HEK293 (cell line): ENCODE results near the gene TFE3.

Experiments
- CTCF ChIA-PET: fragments of 350-600 bp; formaldehyde crosslinking; extraction: SDS; loops from one replicate; lab custom pipeline; 2021; ENCODE audit warnings: antibody characterized with exemption; lab: Yijun Ruan, JAX
- POLR2A ChIA-PET: fragments of 300-600 bp; formaldehyde crosslinking; extraction: SDS; loops from one replicate; lab custom pipeline; 2020; ENCODE audit warnings: antibody characterized with exemption, inconsistent platforms; lab: Yijun Ruan, JAX
- H3K27ac ChIP-seq: fragments of 200-500 bp; sonication (Bioruptor generic); 2 replicates; pipeline ENCODE4 v1.5.1; 2014; ENCODE audit warnings: low read depth, low read length, control low read depth, inconsistent platforms; ENCODE audit errors: extremely low read depth
- H3K36me3 ChIP-seq, 2 experiments: fragments of 200-500 bp in 1 of 2; sonication (Bioruptor generic) in 1 of 2; 1 replicate in 1 of 2; 2 replicates in 1 of 2; pipeline ENCODE4 v1.5.1; 2014 to 2017; ENCODE audit warnings: inconsistent platforms in 2 of 2, low read length in 2 of 2; ENCODE audit not compliant: control insufficient read depth in 2 of 2, insufficient read depth in 1 of 2
- H3K4me1 ChIP-seq: fragments of 200-500 bp; sonication (Bioruptor generic); 2 replicates; pipeline ENCODE4 v1.5.1; 2014; ENCODE audit warnings: mild to moderate bottlenecking, low read length, inconsistent platforms; ENCODE audit not compliant: control insufficient read depth, insufficient read depth
- H3K4me3 ChIP-seq: 2 replicates; pipeline ENCODE4 v1.5.1; 2011; ENCODE audit warnings: low read depth, mild to moderate bottlenecking, control low read depth, low read length, moderate library complexity
- H3K9me3 ChIP-seq: fragments of 200-500 bp; sonication (Bioruptor generic); 2 replicates; pipeline ENCODE4 v1.5.1; 2014; ENCODE audit warnings: low read depth, low read length, inconsistent platforms; ENCODE audit not compliant: control insufficient read depth, insufficient read depth
- BCL11B ChIP-seq: fragments of 450-650 bp; formaldehyde crosslinking; IDR thresholded peaks from 2 replicates; pipeline ENCODE4 v1.5.1; 2016; ENCODE audit warnings: low read depth, missing biosample characterization, missing genetic modification characterization
- KLF16 ChIP-seq: fragments of 450-650 bp; formaldehyde crosslinking; IDR thresholded peaks from 2 replicates; pipeline ENCODE4 v1.5.1; 2017; ENCODE audit warnings: missing biosample characterization, missing genetic modification characterization
- PRDM1 ChIP-seq: fragments of 450-650 bp; formaldehyde crosslinking; IDR thresholded peaks from 2 replicates; pipeline ENCODE4; 2016; ENCODE audit warnings: missing biosample characterization, missing genetic modification characterization
- SP2 ChIP-seq: fragments of 450-650 bp; formaldehyde crosslinking; IDR thresholded peaks from 2 replicates; pipeline ENCODE4 v1.5.1; 2016; ENCODE audit warnings: missing biosample characterization, missing genetic modification characterization
- SP7 ChIP-seq: fragments of 450-650 bp; formaldehyde crosslinking; IDR thresholded peaks from 2 replicates; pipeline ENCODE4 v1.5.1; 2016; ENCODE audit warnings: missing biosample characterization, missing genetic modification characterization
- YY1 ChIP-seq: fragments of 450-650 bp; formaldehyde crosslinking; IDR thresholded peaks from 2 replicates; pipeline ENCODE4 v1.5.1; 2018; ENCODE audit warnings: missing biosample characterization, missing genetic modification characterization
- ZNF19 ChIP-seq: fragments of 450-650 bp; formaldehyde crosslinking; IDR thresholded peaks from 2 replicates; pipeline ENCODE4; 2016; ENCODE audit warnings: missing biosample characterization, missing genetic modification characterization, low read depth
- ZNF211 ChIP-seq: fragments of 450-650 bp; formaldehyde crosslinking; IDR thresholded peaks from 2 replicates; pipeline ENCODE4 v1.5.1; 2016; ENCODE audit warnings: low read depth, missing biosample characterization, missing genetic modification characterization
- ZNF223 ChIP-seq: fragments of 450-650 bp; formaldehyde crosslinking; IDR thresholded peaks from 2 replicates; pipeline ENCODE4 v1.5.1; 2016; ENCODE audit warnings: missing biosample characterization, missing genetic modification characterization
- ZNF248 ChIP-seq: fragments of 450-650 bp; formaldehyde crosslinking; IDR thresholded peaks from 2 replicates; pipeline ENCODE4 v1.5.1; 2017; ENCODE audit warnings: missing biosample characterization, missing genetic modification characterization
- ZNF335 ChIP-seq: fragments of 450-650 bp; formaldehyde crosslinking; conservative IDR thresholded peaks from 2 replicates; pipeline ENCODE4 v1.5.1; 2016; ENCODE audit warnings: missing biosample characterization, missing genetic modification characterization
- ZNF366 ChIP-seq: fragments of 450-650 bp; formaldehyde crosslinking; conservative IDR thresholded peaks from 2 replicates; pipeline ENCODE4 v1.5.1; 2016; ENCODE audit warnings: missing biosample characterization, missing genetic modification characterization
- ZNF48 ChIP-seq: fragments of 450-650 bp; formaldehyde crosslinking; IDR thresholded peaks from 2 replicates; pipeline ENCODE4 v1.5.1; 2016; ENCODE audit warnings: missing biosample characterization, missing genetic modification characterization
- ZNF529 ChIP-seq: fragments of 450-650 bp; formaldehyde crosslinking; IDR thresholded peaks from 2 replicates; pipeline ENCODE4 v1.5.1; 2017; ENCODE audit warnings: missing genetic modification characterization, missing biosample characterization; ENCODE audit not compliant: insufficient replicate concordance
- ZNF610 ChIP-seq: fragments of 450-650 bp; formaldehyde crosslinking; IDR thresholded peaks from 2 replicates; pipeline ENCODE4 v1.5.1; 2016; ENCODE audit warnings: missing biosample characterization, missing genetic modification characterization, borderline replicate concordance
- ZNF629 ChIP-seq: fragments of 450-650 bp; formaldehyde crosslinking; IDR thresholded peaks from 2 replicates; pipeline ENCODE4 v1.5.1; 2017; ENCODE audit warnings: missing biosample characterization, missing genetic modification characterization
- ZNF747 ChIP-seq: fragments of 450-650 bp; formaldehyde crosslinking; IDR thresholded peaks from 2 replicates; pipeline ENCODE4 v1.5.1; 2016; ENCODE audit warnings: missing biosample characterization, missing genetic modification characterization
- TF ChIP-seq, protein P1 (sequence below): fragments of 450-650 bp; formaldehyde crosslinking; IDR thresholded peaks from 2 replicates; pipeline ENCODE4 v1.5.1; 2016; ENCODE audit warnings: missing biosample characterization, missing genetic modification characterization
- TF ChIP-seq, protein P2 (sequence below): fragments of 450-650 bp; formaldehyde crosslinking; IDR thresholded peaks from 2 replicates; pipeline ENCODE4 v1.5.1; 2017; ENCODE audit warnings: missing biosample characterization, mild to moderate bottlenecking, missing genetic modification characterization, moderate library complexity
- TF ChIP-seq, protein P3 (sequence below): fragments of 450-650 bp; formaldehyde crosslinking; IDR thresholded peaks from 2 replicates; pipeline ENCODE4 v1.5.1; 2016; ENCODE audit warnings: missing biosample characterization, missing genetic modification characterization

The TFE3 gene

DNA sequence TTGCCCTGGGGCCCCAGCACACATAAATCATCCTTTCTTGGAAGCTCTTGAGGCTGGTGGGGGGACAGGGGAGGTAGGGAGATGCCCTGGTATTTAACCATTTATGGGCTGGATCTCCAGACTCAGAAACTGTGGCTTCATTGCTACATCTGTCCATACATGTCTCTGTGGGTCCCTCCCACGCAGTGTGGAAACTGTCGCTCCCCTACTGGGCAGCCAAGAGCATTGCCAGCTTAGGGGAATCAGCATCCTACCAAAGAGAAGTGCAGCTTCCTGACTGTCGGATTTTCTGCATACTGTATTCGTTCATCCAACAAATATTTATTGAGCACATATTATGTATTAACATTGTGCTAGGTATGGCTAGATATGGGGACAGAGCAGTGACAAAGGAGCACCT, 44.8 kb downstream of the TFE3 start (continued):
- TF ChIP-seq ZNF211 (tag by site-specific recombination) (no peak), ZNF335 (no peak), ZNF223 (tag by site-specific recombination) (no peak)

DNA sequence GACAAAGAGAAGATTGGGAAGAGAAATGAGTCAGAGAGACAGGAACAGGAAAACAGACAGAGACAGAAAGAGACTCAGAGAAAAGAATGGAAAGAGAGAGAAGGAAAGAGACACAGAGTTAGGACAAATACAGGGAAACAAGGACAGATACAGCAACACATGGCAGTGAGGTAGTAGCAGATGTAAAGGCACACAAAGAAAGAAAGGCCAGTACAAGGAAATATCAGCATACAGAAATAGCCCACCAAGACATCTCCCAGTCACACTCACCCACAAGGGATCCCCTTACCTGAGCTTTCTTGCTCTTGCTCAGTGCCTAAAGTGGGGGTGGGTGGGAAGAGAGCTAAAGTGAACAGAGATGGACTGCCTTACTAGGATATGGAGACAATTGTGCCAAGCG, 45.3 kb downstream of the TFE3 start:
- ChIA-PET POLR2A (no interaction called here), CTCF (no interaction called here)
- peaks cover 11 to 61% of the 10 kb centered on the region in 2 experiments for H3K36me3 ChIP-seq
- no peak overlapping the region for H3K27ac ChIP-seq
- H3K4me3 ChIP-seq, result no peak overlapping the region
- TF ChIP-seq ZNF19 (no peak), ZNF529 (tag by site-specific recombination) (no peak), SP2 (tag by site-specific recombination) (no peak), SP7 (tag by site-specific recombination) (no peak), ZNF610 (no peak), BCL11B (tag by site-specific recombination) (no peak), ZNF48 (no peak), KLF16 (tag by site-specific recombination) (no peak), YY1 (no peak)
- TF ChIP-seq, protein P1, sequence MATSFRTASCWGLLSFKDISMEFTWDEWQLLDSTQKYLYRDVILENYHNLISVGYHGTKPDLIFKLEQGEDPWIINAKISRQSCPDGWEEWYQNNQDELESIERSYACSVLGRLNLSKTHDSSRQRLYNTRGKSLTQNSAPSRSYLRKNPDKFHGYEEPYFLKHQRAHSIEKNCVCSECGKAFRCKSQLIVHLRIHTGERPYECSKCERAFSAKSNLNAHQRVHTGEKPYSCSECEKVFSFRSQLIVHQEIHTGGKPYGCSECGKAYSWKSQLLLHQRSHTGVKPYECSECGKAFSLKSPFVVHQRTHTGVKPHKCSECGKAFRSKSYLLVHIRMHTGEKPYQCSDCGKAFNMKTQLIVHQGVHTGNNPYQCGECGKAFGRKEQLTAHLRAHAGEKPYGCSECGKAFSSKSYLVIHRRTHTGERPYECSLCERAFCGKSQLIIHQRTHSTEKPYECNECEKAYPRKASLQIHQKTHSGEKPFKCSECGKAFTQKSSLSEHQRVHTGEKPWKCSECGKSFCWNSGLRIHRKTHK (tag by site-specific recombination), result no peak
- TF ChIP-seq, protein P2, sequence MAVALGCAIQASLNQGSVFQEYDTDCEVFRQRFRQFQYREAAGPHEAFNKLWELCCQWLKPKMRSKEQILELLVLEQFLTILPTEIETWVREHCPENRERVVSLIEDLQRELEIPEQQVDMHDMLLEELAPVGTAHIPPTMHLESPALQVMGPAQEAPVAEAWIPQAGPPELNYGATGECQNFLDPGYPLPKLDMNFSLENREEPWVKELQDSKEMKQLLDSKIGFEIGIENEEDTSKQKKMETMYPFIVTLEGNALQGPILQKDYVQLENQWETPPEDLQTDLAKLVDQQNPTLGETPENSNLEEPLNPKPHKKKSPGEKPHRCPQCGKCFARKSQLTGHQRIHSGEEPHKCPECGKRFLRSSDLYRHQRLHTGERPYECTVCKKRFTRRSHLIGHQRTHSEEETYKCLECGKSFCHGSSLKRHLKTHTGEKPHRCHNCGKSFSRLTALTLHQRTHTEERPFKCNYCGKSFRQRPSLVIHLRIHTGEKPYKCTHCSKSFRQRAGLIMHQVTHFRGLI (tag by site-specific recombination), result no peak
- TF ChIP-seq, protein P3, sequence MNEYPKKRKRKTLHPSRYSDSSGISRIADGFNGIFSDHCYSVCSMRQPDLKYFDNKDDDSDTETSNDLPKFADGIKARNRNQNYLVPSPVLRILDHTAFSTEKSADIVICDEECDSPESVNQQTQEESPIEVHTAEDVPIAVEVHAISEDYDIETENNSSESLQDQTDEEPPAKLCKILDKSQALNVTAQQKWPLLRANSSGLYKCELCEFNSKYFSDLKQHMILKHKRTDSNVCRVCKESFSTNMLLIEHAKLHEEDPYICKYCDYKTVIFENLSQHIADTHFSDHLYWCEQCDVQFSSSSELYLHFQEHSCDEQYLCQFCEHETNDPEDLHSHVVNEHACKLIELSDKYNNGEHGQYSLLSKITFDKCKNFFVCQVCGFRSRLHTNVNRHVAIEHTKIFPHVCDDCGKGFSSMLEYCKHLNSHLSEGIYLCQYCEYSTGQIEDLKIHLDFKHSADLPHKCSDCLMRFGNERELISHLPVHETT (tag by site-specific recombination), result no peak
- no peaks in the 10 kb centered on the region for H3K9me3 ChIP-seq
- no peaks in the 10 kb centered on the region for H3K4me1 ChIP-seq

DNA sequence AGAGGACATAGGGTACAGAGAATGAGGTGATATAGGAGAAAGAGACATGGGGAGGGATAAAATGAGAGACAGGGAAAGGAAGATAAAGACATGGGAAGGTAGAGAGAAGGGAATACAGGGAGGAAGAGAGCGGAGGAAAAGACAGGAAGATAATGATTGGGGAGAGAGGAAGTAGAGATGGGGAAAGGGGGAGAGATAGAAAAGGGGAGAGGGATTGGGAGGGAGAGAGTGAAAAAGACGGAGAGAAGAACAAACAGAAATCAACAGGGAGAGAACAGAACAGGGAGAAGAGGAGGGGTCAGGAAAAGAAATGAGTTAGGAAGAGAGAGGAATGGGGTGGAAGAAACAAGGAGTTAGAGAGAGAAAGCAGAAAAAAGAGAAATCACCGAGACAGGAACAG, 45.7 kb downstream of the TFE3 start:
- no peaks in the 10 kb centered on the region for H3K4me1 ChIP-seq
- no peak overlapping the region for H3K4me3 ChIP-seq
- ChIA-PET CTCF (interaction anchor here (1.2 kb wide), 1 partner anchor 25 kb away, joined by 4 read pairs; the partner anchor contains the start of gene KCND1), POLR2A (no interaction called here)
- TF ChIP-seq SP7 (tag by site-specific recombination) (no peak), ZNF629 (tag by site-specific recombination) (no peak), PRDM1 (peak; percentile 95), ZNF248 (tag by site-specific recombination) (0 out of 2 replicates have a peak, but pooled peaks have one; percentile 27), ZNF366 (tag by site-specific recombination) (peak; percentile 61), ZNF747 (tag by site-specific recombination) (no peak)
- H3K36me3 ChIP-seq, result peaks cover 11 to 64% of the 10 kb centered on the region in 2 experiments
- H3K9me3 ChIP-seq, result no peaks in the 10 kb centered on the region
- no peak overlapping the region for H3K27ac ChIP-seq
